ENCODE measurements around the gene PKN3.

DNA sequence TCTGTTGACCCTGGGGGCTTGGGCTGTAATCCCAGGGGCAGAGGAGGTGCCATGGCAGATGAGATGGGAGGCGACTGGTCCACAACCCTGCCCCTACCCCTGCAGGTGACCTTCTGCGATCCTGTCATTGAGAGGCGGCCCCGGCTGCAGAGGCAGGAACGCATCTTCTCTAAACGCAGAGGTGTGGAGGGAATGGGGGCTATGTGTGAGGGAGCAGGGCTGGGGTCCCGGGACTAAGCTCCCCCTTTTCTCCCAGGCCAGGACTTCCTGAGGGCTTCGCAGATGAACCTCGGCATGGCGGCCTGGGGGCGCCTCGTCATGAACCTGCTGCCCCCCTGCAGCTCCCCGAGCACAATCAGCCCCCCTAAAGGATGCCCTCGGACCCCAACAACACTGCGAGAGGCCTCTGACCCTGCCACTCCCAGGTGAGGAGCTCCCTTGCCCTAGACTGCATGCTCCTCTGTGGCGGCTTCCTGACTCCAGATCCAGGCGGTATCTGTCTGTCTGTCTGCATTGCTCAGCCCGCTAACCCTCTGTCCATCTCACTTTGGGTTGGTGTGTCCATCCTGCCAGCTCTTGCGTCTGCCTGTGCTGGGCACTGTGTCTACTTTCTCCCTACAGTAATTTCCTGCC, 11.8 kb downstream of the PKN3 start:
- TF ChIP-seq TAF1 (IDR thresholded peaks at IDR 0.05; ENCODE audit: low read depth, low read length): no peak
- no peak for TF ChIP-seq POLR2A (IDR thresholded peaks at IDR 0.05; ENCODE audit: low read depth, low read length)
- TF ChIP-seq POLR2AphosphoS5 (IDR thresholded peaks at IDR 0.05; ENCODE audit: low read depth, low read length): no peak
- no peak for TF ChIP-seq SPI1 (IDR thresholded peaks at IDR 0.05; ENCODE audit: low read depth, low read length)

Measured in GM12891 (cell line).